GM19351 (cell line): ENCODE data around the gene SPATA32.
"Not testable (repeated sequence)": the region's sequence is repeated elsewhere in the genome, so short reads cannot be mapped to it uniquely, and the experiment has no call there.

ENCODE experiments used
- ATAC-seq: cut with Tn5 transposase; IDR thresholded peaks from one replicate; pipeline ENCODE4 v1.9.1; 2021; ENCODE audit warnings: mild to moderate bottlenecking, moderate library complexity; ENCODE audit not compliant: unreplicated experiment

The SPATA32 gene

GRCh38 chr17:45261577-45262515, at the start of gene SPATA32:
TSS of gene SPATA32 (minus strand) at chr17:45262094. CDS start at chr17:45262016, 78 bp downstream.
- ATAC-seq = peak; percentile 50

- no peak for ATAC-seq
These were observed 49.5 kb upstream of the SPATA32 start for GRCh38 chr17:45311401-45311759.

- ATAC-seq = no peak
These were observed 48.8 kb upstream of the SPATA32 start for GRCh38 chr17:45310380-45311324.

GRCh38 chr17:45309400-45309799, 47.5 kb upstream of the SPATA32 start:
- no peak for ATAC-seq

- ATAC-seq = no peak
These were observed 46.9 kb upstream of the SPATA32 start for GRCh38 chr17:45308840-45309239.

GRCh38 chr17:45308016-45308365, 46.1 kb upstream of the SPATA32 start:
- ATAC-seq = no peak

GRCh38 chr17:45307290-45308015, 45.6 kb upstream of the SPATA32 start:
- peak; percentile 46 for ATAC-seq

GRCh38 chr17:45306623-45307022, 44.7 kb upstream of the SPATA32 start:
- no peak for ATAC-seq

GRCh38 chr17:45306094-45306493, 44.2 kb upstream of the SPATA32 start:
- no peak for ATAC-seq

- ATAC-seq = no peak
These were observed 43.7 kb upstream of the SPATA32 start for GRCh38 chr17:45305530-45306087.

- ATAC-seq = peak; percentile 53
These were observed 40.8 kb upstream of the SPATA32 start for GRCh38 chr17:45302649-45303173.

- not testable (repeated sequence) for ATAC-seq
These were observed 40.3 kb upstream of the SPATA32 start for GRCh38 chr17:45302220-45302619.

GRCh38 chr17:45301674-45302073, 39.8 kb upstream of the SPATA32 start:
- ATAC-seq = no peak

- ATAC-seq = no peak
These were observed 38.3 kb upstream of the SPATA32 start for GRCh38 chr17:45300060-45300751.

GRCh38 chr17:45299361-45299760, 37.5 kb upstream of the SPATA32 start:
- no peak for ATAC-seq

- no peak for ATAC-seq
These were observed 36.8 kb upstream of the SPATA32 start for GRCh38 chr17:45298546-45299285.

GRCh38 chr17:45296833-45297124, 34.9 kb upstream of the SPATA32 start:
- no peak for ATAC-seq

GRCh38 chr17:45296003-45296832, 34.3 kb upstream of the SPATA32 start:
- no peak for ATAC-seq
